CD4-positive, alpha-beta T cell treated with Interleukin-21 for 1 hour (primary cell): ENCODE measurements around the gene RELB.
"Not testable (repeated sequence)": the region's sequence is repeated elsewhere in the genome, so short reads cannot be mapped to it uniquely, and the experiment has no call there.

ENCODE experiments used
- DNase-seq: peaks from one replicate; pipeline ENCODE4 v3.0.0-alpha.2; 2020

The RELB gene

GRCh38 chr19:45001087-45001739 lies at the start of gene RELB:
Gene RELB (plus strand): TSS chr19:45001464. CDS start chr19:45001580, 116 bp downstream.
- peak; percentile 97 for DNase-seq

- no peak for DNase-seq
Measured at GRCh38 chr19:44954278-44954648, 47.0 kb upstream of the RELB start.

GRCh38 chr19:44954649-44955504 lies 46.4 kb upstream of the RELB start, which contains the start of gene CLPTM1:
Gene CLPTM1 (plus strand): TSS chr19:44955380. CDS start chr19:44955396, 16 bp downstream.
- DNase-seq = peak; percentile 97

GRCh38 chr19:44955505-44956439 lies 45.5 kb upstream of the RELB start:
- no peak for DNase-seq

- DNase-seq = no peak
Measured at GRCh38 chr19:44957526-44957925, 43.7 kb upstream of the RELB start.

- DNase-seq = no peak
Measured at GRCh38 chr19:44958090-44958489, 43.2 kb upstream of the RELB start.

- no peak for DNase-seq
Measured at GRCh38 chr19:44959691-44960090, 41.6 kb upstream of the RELB start.

GRCh38 chr19:44960906-44961728 lies 40.1 kb upstream of the RELB start:
- DNase-seq = no peak

- no peak for DNase-seq
Measured at GRCh38 chr19:44961821-44962220, 39.4 kb upstream of the RELB start.

- no peak for DNase-seq
Measured at GRCh38 chr19:44968118-44968517, 33.1 kb upstream of the RELB start.

GRCh38 chr19:44968670-44969069 lies 32.6 kb upstream of the RELB start:
- no peak for DNase-seq

GRCh38 chr19:44969437-44969836 lies 31.8 kb upstream of the RELB start:
- DNase-seq = no peak

- DNase-seq = not testable (repeated sequence)
Measured at GRCh38 chr19:44971451-44971850, 29.8 kb upstream of the RELB start.

GRCh38 chr19:44972802-44973201 lies 28.5 kb upstream of the RELB start:
- no peak for DNase-seq

GRCh38 chr19:44973982-44974735 lies 27.1 kb upstream of the RELB start:
- no peak for DNase-seq

- no peak for DNase-seq
Measured at GRCh38 chr19:44974857-44975256, 26.4 kb upstream of the RELB start.

- DNase-seq = no peak
Measured at GRCh38 chr19:44975444-44975843, 25.8 kb upstream of the RELB start.

- DNase-seq = no peak
Measured at GRCh38 chr19:44984005-44984404, 17.3 kb upstream of the RELB start.

GRCh38 chr19:44985445-44985844 lies 15.8 kb upstream of the RELB start:
- DNase-seq = no peak

GRCh38 chr19:44986389-44986788 lies 14.9 kb upstream of the RELB start:
- no peak for DNase-seq

- DNase-seq = no peak
Measured at GRCh38 chr19:44987148-44987675, 14.1 kb upstream of the RELB start.
